SK-N-SH treated with all-trans-retinoic acid at 6 μM for 48 hours (cell line): ENCODE measurements around the gene DLG5.

Source experiments
- CREB5 ChIP-seq: fragments of 250-450 bp; sonication (Bioruptor Pico); IDR thresholded peaks from 2 replicates; pipeline ENCODE4 v1.5.1; 2020; ENCODE audit warnings: low read depth, mild to moderate bottlenecking, moderate library complexity
- CSDC2 ChIP-seq: fragments of 250-450 bp; sonication (Bioruptor Pico); IDR thresholded peaks from 2 replicates; pipeline ENCODE4 v1.5.0; 2020; ENCODE audit warnings: mild to moderate bottlenecking, moderate library complexity
- GLIS3 ChIP-seq: fragments of 250-450 bp; sonication (Bioruptor Pico); IDR thresholded peaks from 2 replicates; pipeline ENCODE4 v1.5.0; 2020; ENCODE audit warnings: mild to moderate bottlenecking, moderate library complexity
- PPARA ChIP-seq: fragments of 250-450 bp; sonication (Bioruptor Pico); IDR thresholded peaks from 2 replicates; pipeline ENCODE4 v1.5.0; 2020; ENCODE audit warnings: mild to moderate bottlenecking, borderline replicate concordance
- RARB ChIP-seq: fragments of 250-450 bp; sonication (Bioruptor Pico); IDR thresholded peaks from 2 replicates; pipeline ENCODE4 v1.8.0; 2021; ENCODE audit warnings: mild to moderate bottlenecking, moderate library complexity
- SNAI2 ChIP-seq: fragments of 250-450 bp; sonication (Bioruptor Pico); IDR thresholded peaks from 2 replicates; pipeline ENCODE4 v1.5.0; 2020; ENCODE audit warnings: mild to moderate bottlenecking, moderate library complexity
- TSHZ2 ChIP-seq: fragments of 250-450 bp; sonication (Bioruptor Pico); IDR thresholded peaks from 2 replicates; pipeline ENCODE4 v1.5.0; 2020; ENCODE audit warnings: mild to moderate bottlenecking, moderate library complexity
- ZFP3 ChIP-seq: fragments of 250-450 bp; sonication (Bioruptor Pico); IDR thresholded peaks from 2 replicates; pipeline ENCODE4 v1.5.0; 2020; ENCODE audit warnings: mild to moderate bottlenecking, moderate library complexity
- ZFP30 ChIP-seq: fragments of 450-650 bp; formaldehyde crosslinking; IDR thresholded peaks from 2 replicates; pipeline ENCODE4 v1.5.0; 2022; ENCODE audit warnings: mild to moderate bottlenecking, moderate library complexity
- ZNF565 ChIP-seq: fragments of 450-650 bp; formaldehyde crosslinking; conservative IDR thresholded peaks from 2 replicates; pipeline ENCODE4 v1.5.0; 2020; ENCODE audit warnings: low read depth, mild to moderate bottlenecking, moderate library complexity
- ZNF70 ChIP-seq: fragments of 450-650 bp; formaldehyde crosslinking; IDR thresholded peaks from 2 replicates; pipeline ENCODE4 v1.5.0; 2020; ENCODE audit warnings: mild to moderate bottlenecking, moderate library complexity
- TF ChIP-seq, protein P1 (sequence below): fragments of 250-450 bp; sonication (Bioruptor Pico); IDR thresholded peaks from 2 replicates; pipeline ENCODE4 v1.5.1; 2021; ENCODE audit warnings: mild to moderate bottlenecking, moderate library complexity
- TF ChIP-seq, protein P2 (sequence below): fragments of 250-450 bp; sonication (Bioruptor Pico); IDR thresholded peaks from 2 replicates; pipeline ENCODE4 v1.8.0; 2020; ENCODE audit warnings: mild to moderate bottlenecking, moderate library complexity, borderline replicate concordance

DNA sequence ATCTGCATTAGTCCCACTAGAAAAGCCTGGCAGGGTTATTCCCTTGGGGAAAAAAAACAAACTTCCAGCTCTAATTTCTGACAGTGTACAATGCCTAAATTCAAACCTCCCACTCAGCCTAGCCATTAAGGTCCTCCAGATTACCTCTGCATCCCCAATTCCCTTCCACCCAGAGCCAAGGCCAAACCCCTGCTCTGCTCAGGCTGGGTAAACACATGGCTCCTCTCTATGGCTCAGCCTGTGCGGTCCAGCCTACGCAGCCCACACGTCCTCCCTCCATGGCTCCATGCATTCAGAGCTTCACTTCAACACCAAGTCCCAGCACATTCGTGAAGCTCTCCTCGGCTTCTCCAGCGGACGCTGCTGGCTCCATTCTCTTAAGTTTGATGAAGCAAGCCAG is 5.2 kb downstream of the DLG5 start:
- TF ChIP-seq, protein P1, sequence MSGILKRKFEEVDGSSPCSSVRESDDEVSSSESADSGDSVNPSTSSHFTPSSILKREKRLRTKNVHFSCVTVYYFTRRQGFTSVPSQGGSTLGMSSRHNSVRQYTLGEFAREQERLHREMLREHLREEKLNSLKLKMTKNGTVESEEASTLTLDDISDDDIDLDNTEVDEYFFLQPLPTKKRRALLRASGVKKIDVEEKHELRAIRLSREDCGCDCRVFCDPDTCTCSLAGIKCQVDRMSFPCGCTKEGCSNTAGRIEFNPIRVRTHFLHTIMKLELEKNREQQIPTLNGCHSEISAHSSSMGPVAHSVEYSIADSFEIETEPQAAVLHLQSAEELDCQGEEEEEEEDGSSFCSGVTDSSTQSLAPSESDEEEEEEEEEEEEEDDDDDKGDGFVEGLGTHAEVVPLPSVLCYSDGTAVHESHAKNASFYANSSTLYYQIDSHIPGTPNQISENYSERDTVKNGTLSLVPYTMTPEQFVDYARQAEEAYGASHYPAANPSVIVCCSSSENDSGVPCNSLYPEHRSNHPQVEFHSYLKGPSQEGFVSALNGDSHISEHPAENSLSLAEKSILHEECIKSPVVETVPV (CRISPR knock-in tag): no peak
- no peak for TF ChIP-seq SNAI2 (CRISPR knock-in tag)
- no peak for TF ChIP-seq ZNF70 (CRISPR knock-in tag)
- TF ChIP-seq, protein P2, sequence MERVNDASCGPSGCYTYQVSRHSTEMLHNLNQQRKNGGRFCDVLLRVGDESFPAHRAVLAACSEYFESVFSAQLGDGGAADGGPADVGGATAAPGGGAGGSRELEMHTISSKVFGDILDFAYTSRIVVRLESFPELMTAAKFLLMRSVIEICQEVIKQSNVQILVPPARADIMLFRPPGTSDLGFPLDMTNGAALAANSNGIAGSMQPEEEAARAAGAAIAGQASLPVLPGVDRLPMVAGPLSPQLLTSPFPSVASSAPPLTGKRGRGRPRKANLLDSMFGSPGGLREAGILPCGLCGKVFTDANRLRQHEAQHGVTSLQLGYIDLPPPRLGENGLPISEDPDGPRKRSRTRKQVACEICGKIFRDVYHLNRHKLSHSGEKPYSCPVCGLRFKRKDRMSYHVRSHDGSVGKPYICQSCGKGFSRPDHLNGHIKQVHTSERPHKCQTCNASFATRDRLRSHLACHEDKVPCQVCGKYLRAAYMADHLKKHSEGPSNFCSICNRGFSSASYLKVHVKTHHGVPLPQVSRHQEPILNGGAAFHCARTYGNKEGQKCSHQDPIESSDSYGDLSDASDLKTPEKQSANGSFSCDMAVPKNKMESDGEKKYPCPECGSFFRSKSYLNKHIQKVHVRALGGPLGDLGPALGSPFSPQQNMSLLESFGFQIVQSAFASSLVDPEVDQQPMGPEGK (CRISPR knock-in tag): no peak
- TF ChIP-seq PPARA: no peak
- TF ChIP-seq ZFP30 (CRISPR knock-in tag): no peak
- no peak for TF ChIP-seq CREB5
- no peak for TF ChIP-seq ZFP3 (CRISPR knock-in tag)
- TF ChIP-seq TSHZ2 (CRISPR knock-in tag): no peak
- no peak for TF ChIP-seq GLIS3 (CRISPR knock-in tag)
- TF ChIP-seq CSDC2: no peak
- no peak for TF ChIP-seq ZNF565 (CRISPR knock-in tag)
- TF ChIP-seq RARB: no peak
